Parietal lobe (tissue), 1 donor: ENCODE data around the gene IFT27. TPM values are rescaled to one million over a fixed set of nuclear protein-coding genes. Genes with fewer than 3 reads are reported as not detected.

Source experiments
- total RNA-seq: library from RNA; depleted of rRNA; stranded (reverse); fragments of >200 nt; gene quantifications from one replicate; pipeline ENCODE4 v1.2.3, GENCODE V29; 2014

Gene IFT27, protein sequence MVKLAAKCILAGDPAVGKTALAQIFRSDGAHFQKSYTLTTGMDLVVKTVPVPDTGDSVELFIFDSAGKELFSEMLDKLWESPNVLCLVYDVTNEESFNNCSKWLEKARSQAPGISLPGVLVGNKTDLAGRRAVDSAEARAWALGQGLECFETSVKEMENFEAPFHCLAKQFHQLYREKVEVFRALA
- total RNA-seq = 26.3 TPM

GRCh38 chr22:36775964-36776669, at the start of gene IFT27:
Gene IFT27 (minus strand): TSS chr22:36776119. CDS start chr22:36775707, 412 bp downstream.

GRCh38 chr22:36816636-36817524, 41.0 kb upstream of the IFT27 start, which contains the start of gene PVALB:
Gene PVALB (minus strand): TSS chr22:36817035. CDS start chr22:36817005, 30 bp downstream.

Other genes starting within 250 kb of the IFT27 start
- gene EIF3D, start 247.0 kb downstream of the IFT27 start, total RNA-seq = 179 TPM
- gene CACNG2, start 72.4 kb downstream of the IFT27 start, total RNA-seq = 3.8 TPM
- gene PVALB, start 40.9 kb upstream of the IFT27 start, total RNA-seq = not detected
- gene NCF4, start 84.9 kb upstream of the IFT27 start, total RNA-seq = not detected
- 0.31 TPM for gene CSF2RB, start 137.5 kb upstream of the IFT27 start, total RNA-seq
- 5.0 TPM for gene TST, start 243.3 kb upstream of the IFT27 start, total RNA-seq
- gene MPST, start 243.6 kb upstream of the IFT27 start, total RNA-seq = 24.1 TPM